Mesothelial cell of epicardium (in vitro differentiated cells): ENCODE data around the gene CRTC1. TPM values are rescaled to one million over a fixed set of nuclear protein-coding genes. Genes with fewer than 3 reads are reported as not detected.

ENCODE experiments used
- DNase-seq, 2 experiments: peaks; one replicate each; pipeline ENCODE4 v3.0.0; 2021; ENCODE audit warnings: low spot score in 2 of 2; ENCODE audit not compliant: unreplicated experiment in 2 of 2
- H3K27ac Mint-ChIP-seq: 2 replicates; pipeline ENCODE4 v1.8.0; 2021; ENCODE audit warnings: mixed read lengths
- H3K27me3 Mint-ChIP-seq: 2 replicates; pipeline ENCODE4 v1.8.0; 2021; ENCODE audit warnings: low read depth, mixed read lengths
- H3K36me3 Mint-ChIP-seq: 2 replicates; pipeline ENCODE4 v1.8.0; 2021; ENCODE audit warnings: mixed read lengths
- H3K4me1 Mint-ChIP-seq: 2 replicates; pipeline ENCODE4 v1.8.0; 2021; ENCODE audit warnings: mixed read lengths
- H3K4me3 Mint-ChIP-seq: 2 replicates; pipeline ENCODE4 v1.8.0; 2021; ENCODE audit warnings: mild to moderate bottlenecking, moderate library complexity, mixed read lengths
- H3K9me3 Mint-ChIP-seq: 2 replicates; pipeline ENCODE4 v1.8.0; 2021; ENCODE audit warnings: mixed read lengths
- CTCF ChIP-seq: fragments of 200-600 bp; sonication (generic); IDR thresholded peaks from one replicate; pipeline ENCODE4 v1.5.0; 2021; ENCODE audit warnings: antibody characterized with exemption; ENCODE audit not compliant: unreplicated experiment
- total RNA-seq: library from RNA; stranded (reverse); gene quantifications from 3 replicates; pipeline ENCODE4 v1.2.1, GENCODE V29; 2021

The CRTC1 gene
- total RNA-seq, 1 donor from 2014 or later: 31.9 TPM

- peaks cover 4% of the 10 kb centered on the region for H3K36me3 Mint-ChIP-seq
- peak within 1 kb of the TSS; percentile 97 for H3K27ac Mint-ChIP-seq
- H3K9me3 Mint-ChIP-seq: peaks cover 4% of the 10 kb centered on the region
- H3K4me1 Mint-ChIP-seq: peaks cover 32% of the 10 kb centered on the region
- H3K4me3 Mint-ChIP-seq: peak within 1 kb of the TSS; percentile 94
- DNase-seq: peak; percentile 97 to 98
- peaks cover 3% of the 10 kb centered on the region for H3K27me3 Mint-ChIP-seq
- TF ChIP-seq CTCF: no peak
These were observed 148.2 kb downstream of the CRTC1 start, which contains the start of gene UPF1 for GRCh38 chr19:18831524-18832305. Gene UPF1 (plus strand): TSS chr19:18831959. CDS start chr19:18832210, 251 bp downstream.

Other genes with a start within 250 kb of the CRTC1 start
- 795 to 833 TPM (median 826 TPM) in 3 replicates for gene ISYNA1, start 245.5 kb upstream of the CRTC1 start, total RNA-seq
- gene ELL, start 161.6 kb upstream of the CRTC1 start, total RNA-seq: 16.4 to 19.2 TPM (median 18.7 TPM) in 3 replicates
- gene FKBP8, start 140.1 kb upstream of the CRTC1 start, total RNA-seq: 245 to 250 TPM (median 247 TPM) in 3 replicates
- gene KXD1, start 125.8 kb upstream of the CRTC1 start, total RNA-seq: 79.7 to 82.2 TPM (median 80.3 TPM) in 3 replicates
- 846 to 875 TPM (median 857 TPM) in 3 replicates for gene UBA52, start 111.8 kb upstream of the CRTC1 start, total RNA-seq
- gene REX1BD, start 94.9 kb upstream of the CRTC1 start, total RNA-seq: 56.5 to 58.8 TPM (median 58.3 TPM) in 3 replicates
- gene CRLF1, start 76.9 kb upstream of the CRTC1 start, total RNA-seq: 0.89 to 2.0 TPM (median 1.0 TPM) in 3 replicates
- 4.9 to 6.4 TPM (median 4.9 TPM) in 3 replicates for gene TMEM59L, start 70.8 kb upstream of the CRTC1 start, total RNA-seq
- 12.0 to 13.2 TPM (median 12.6 TPM) in 3 replicates for gene KLHL26, start 46.7 kb upstream of the CRTC1 start, total RNA-seq
- 0.16 to 0.31 TPM (median 0.18 TPM) in 3 replicates for gene COMP, start 107.6 kb downstream of the CRTC1 start, total RNA-seq
- gene UPF1, start 148.3 kb downstream of the CRTC1 start, total RNA-seq: 72.1 to 73.3 TPM (median 73.0 TPM) in 3 replicates
- gene CERS1, start 212.5 kb downstream of the CRTC1 start, total RNA-seq: 8.5 to 9.4 TPM (median 8.8 TPM) in 3 replicates
- 161 to 174 TPM (median 163 TPM) in 3 replicates for gene COPE, start 235.7 kb downstream of the CRTC1 start, total RNA-seq
- 41.3 to 46.1 TPM (median 45.6 TPM) in 3 replicates for gene DDX49, start 236.0 kb downstream of the CRTC1 start, total RNA-seq